GM19372 (cell line): ENCODE data around the gene RHOC.

ENCODE experiments used
- ATAC-seq: cut with Tn5 transposase; IDR thresholded peaks from one replicate; pipeline ENCODE4 v1.9.1; 2021; ENCODE audit warnings: mild to moderate bottlenecking, low read depth, moderate library complexity; ENCODE audit not compliant: unreplicated experiment

Gene RHOC

DNA sequence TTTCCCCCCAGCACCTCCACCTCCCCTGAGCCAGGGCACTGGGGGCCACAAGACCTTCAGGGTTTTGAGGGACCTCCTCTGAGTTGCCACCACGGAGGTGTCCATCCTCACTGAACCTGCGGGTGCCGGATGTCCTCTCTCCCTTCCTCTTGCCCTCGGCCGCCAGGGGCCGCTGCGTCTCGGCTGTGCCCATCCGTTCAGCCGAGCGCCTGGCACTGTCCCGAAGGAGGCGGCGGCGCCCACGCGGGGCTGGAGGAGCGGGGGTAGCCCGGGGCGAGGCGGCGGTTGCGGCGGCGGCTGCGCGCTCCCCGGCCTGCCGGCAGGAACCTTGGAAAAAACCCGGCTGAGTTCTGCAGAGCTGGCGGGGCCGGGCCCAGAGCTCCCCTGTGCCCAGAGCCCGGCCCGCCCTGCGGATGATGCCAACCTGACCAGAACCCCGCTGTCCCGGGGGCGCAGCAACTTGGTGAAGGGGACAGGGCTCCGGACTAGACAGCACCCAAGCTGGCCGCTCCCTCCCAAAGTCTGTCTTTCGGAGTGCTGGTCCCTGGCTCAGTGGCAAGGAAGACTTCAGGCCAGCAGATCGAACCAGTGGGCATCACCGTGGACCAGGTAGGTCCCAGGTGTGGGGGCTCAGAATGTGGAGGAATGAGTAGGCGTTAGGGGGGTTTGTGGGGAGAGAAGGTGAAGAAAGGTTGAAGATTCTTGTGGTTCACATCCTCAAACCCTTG, 11.9 kb upstream of the RHOC start:
- no peak for ATAC-seq

DNA sequence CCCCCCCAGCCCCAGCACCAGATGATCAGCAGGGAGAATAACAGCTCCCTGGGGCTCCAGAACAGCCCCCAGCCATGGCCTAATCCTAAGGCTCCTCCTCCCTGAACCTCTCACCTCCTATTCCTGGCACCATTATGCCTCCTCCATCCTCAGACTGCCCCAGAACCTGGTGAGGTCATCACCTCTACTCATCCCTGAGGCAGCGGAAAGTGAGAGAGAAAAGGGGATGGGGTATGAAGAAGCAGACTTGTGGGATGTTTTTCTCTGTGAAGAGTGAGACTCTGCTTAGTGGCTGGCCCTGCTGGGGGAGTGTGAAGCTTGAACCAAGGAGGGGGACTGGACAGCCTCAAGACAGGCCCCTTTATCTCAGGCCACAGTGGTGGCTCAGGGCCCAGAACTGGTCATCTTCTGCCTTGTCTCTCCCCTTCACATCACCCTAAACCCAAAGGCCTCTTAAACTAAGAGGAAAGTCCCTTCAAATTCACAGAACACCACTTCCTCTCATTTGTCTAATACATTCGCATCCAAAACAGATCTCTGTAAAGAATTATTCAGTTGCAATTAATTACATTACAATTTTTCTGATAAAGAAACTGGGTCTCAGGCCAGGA, 10.4 kb upstream of the RHOC start:
- no peak for ATAC-seq

DNA sequence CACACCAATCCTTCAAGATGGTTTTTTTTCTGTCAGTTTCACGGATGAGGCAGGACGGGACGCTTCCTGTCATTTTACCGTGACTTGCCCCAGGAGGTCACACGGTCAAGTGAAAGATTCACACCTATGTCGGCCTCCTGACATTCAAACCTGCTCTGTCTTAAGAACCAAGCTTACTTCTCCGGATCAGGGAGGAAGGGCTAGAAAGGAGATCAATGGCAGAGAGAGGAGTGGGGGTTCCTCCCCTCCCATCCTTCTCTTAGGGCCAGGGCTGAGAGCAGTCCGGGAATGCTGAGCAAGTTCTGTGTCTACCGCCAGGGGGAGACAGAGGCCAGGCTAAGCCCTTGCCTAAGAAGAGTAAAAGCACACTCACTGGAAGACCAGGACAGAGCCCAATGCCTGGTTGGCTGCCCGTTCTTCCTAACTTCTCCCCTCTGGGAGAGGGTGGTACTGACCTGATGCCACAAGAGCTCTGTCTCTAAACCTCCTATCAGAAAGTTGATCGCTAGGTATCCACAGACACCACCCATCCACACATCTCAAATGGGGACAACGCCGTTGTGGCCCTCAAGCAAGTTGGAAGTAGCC, 9.3 kb upstream of the RHOC start:
- ATAC-seq: no peak

DNA sequence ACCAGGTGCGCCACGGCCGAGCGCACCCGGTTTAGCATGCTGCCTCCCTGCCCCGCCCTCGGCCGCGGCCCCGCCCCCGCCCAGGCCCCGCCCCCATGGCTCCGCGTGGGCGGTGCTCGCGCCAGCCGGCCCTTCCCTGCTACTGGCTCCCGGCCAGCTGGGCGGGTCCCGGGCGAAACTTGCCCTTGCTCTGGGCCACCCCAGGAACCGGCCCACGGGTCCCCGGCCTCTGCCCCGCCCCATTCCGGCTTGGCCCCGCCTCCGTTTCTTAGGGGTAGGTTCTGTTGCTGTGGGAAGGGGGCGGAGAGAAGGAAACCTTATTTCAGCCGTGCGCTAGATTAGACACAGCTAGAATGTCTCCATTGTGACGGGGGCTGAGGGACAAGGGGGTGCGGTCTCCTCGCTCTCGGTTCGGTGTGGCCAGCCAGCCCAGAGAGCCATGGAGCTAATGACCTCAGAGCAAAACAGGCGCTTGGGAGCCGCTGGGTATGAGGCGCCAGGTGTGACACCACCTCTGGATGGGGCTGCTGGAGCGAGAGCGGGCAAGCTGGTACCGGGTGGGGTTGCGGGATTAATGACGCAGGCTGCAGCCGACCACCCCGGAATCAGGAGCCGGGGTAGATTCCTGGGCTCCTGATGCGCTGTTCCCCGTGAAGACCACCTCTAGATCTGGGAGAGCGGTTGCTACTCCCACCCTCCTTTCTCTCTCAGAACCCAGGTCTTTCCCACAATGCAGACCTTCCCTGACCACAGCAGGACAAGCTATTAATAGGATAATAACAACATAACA, 8.5 kb upstream of the RHOC start, which contains the start of gene PPM1J:
Gene PPM1J (minus strand): TSS at position 69 of the 790 bp plus-strand sequence. CDS start 31 bp downstream, at position 38.
- ATAC-seq: peak; percentile 80

DNA sequence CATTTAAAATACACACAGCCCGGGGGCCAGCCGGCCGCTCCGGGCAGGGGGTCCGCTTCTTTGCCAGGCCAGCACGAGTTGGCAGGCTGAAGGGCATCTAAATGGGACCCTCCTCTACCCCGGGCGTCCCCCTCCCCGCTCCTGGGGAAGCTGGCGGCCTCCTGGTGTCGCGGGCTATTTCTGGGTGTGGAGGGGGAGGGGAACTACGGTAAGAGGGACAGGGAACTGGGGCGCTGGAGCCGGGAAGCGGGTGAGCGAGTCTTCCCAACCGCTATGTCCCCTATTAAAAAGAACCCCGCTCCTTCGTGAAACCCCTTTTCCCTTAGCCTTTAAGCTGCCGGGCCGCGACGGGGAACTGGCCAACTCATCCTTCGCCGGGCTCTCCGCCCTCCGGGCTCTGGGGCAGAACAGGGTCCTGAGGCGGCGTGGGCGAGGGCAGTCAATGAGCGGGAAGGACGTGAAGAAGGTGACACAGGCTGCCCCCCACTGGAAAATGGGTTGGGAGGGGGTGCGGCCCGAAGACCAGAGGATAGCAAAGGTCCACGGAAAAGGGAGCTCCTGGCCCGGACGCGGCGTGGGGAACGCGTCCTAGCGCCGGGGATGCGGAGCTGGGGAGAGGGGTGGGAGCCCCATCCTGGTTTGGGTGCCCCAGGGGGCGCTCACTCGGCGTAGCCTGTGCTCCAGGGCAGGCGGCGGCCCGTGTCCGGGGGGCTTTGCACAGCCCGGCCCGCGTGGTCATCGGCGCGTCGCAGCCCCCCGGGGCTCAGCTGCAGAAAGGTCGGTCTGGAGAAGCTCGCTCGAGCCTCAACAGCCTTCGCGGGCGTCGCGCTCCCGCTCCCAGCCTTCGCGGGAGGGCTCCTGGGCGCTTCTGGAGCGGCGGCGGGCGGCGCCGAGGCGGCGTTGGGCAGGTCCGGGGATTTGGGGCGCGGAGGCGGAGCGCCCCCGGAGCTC, 7.7 kb upstream of the RHOC start:
- no peak for ATAC-seq

DNA sequence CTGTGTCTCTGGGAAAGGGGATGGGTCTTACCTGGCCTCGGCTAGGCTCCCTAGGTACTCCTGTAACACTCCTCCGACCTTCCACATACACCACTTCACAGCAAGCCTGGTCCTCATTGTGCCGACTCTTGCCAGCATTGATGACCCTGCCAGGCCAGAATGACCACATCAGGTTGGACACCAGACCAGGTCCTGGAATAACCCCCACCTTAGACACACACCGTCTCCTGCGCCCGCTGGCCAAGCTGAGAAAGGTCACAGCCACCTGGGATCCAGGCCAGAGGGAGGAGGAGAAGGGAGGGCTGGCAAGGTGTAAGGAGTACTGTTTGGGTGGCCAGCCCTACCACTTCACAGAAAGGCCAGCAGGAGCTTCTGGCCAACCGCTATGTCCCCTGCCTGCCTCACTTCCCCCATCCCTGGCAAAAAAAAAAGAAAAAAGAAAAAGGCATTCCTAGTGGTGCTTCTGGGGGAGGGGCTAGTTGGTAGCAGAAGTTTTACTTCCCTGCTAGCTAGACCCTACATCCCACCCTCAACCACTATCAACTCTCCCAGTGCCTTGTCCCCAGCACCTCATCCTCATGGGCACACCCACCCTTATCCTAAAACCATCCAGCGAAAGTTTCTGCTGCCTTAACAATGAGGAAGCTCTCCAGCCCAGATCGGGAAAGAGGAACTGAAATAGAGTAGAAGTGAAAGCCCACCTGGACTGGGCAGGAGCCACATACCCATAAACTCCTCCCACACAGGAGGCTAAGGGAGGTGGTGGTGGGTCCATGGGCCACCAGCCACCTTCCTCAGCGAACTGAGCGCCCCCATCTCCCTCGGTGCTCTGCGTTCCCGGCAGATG, 6.8 kb upstream of the RHOC start:
- ATAC-seq: peak; percentile 19

DNA sequence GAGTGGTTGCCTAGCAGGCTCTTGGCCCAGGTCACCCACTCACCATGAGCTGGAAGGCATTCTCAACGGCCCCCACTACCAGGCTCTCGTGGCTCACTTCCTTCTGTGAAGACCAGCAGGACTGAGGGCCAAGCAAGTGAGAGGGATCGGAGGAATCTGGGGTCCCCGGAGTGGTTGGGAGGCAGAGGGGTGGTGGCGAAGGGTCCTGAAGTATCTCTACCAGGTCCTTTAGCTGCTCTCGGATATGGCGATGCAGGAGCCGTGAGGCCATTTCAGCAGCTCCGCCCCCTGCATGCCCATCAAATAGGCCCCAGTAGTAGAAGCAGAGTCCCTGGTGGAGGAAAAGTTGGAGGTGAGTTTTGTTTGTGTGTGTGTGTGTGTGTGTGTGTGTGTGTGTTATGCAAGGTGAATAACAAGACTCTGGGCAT, 5.8 kb upstream of the RHOC start:
- ATAC-seq: no peak

DNA sequence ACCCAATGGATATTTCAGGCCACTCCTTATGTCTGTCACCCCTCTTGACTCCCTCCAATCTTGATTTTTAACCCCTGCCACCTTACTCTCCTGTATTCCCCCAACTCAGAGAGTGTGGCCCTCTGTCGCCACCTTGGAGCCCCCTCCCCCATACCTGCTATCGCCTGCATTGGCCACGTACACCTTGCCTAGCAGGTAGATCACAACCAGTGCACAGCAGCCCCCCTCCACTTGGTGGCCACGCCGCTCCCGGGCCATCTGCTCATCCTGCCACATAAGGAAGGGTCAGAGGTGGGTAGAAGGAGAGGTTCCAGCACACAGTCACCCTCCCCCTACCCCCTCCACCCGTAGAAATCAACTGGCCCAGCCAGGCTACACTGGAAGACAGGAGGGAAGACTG, 5.3 kb upstream of the RHOC start:
- ATAC-seq: no peak

DNA sequence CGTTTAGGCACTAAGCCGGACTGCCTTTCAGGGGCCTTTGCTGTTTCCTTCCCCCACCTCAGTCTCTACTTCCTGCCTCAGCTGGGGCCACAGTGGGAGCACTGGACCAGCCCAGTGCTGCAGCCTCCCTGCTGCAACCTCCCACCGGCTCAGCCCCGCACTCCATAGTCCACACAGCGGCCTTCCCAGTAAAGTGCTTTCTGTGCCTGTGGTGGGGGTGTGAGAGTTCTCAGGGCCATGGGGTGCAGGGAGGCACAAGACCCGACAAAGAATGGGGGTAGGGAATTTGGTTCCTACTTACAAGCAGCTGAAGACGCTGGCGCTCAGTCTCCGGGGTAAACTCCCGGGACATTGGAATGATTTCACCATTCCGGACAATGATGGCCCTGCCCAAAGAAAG, 4.7 kb upstream of the RHOC start:
- no peak for ATAC-seq

DNA sequence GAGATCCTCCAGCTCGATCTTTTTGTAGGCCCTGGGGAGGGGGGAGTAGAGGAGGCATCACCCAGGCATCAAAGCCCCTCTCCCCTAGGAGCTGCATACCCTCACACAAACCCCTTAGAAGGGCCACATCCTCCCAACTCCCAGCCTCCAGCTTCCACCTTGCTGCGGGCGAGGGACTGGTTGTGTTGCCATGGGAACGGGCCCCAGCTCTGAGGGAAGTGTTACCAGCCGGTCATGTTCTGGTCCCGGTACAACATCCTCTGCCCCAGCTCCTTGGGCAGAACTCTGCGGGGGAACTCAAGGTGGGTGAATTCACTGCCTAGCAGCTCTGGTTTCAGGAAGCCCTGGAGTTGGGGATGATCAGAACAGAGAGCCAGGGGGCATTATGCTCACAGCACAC, 4.1 kb upstream of the RHOC start:
- ATAC-seq: no peak

DNA sequence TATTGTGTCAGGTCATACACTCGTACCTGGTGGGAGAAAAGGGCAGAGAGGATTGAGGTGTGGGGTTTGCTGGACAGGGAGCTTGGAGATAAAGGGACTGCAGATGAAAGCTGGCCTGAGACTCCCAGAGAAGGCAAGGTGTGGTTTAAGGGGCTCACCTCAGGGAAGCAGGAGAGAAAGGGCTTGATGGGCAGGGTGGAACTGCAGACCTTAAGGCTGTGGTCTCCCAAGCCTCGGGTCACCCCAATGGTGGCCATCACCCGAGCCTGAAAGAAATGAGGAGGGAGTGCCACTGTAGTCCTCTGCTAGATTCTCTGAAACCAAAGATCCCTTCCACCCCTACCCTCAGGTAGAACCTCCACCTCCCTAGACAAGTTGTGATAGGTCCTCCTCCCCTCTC, 3.7 kb upstream of the RHOC start:
- ATAC-seq: no peak

DNA sequence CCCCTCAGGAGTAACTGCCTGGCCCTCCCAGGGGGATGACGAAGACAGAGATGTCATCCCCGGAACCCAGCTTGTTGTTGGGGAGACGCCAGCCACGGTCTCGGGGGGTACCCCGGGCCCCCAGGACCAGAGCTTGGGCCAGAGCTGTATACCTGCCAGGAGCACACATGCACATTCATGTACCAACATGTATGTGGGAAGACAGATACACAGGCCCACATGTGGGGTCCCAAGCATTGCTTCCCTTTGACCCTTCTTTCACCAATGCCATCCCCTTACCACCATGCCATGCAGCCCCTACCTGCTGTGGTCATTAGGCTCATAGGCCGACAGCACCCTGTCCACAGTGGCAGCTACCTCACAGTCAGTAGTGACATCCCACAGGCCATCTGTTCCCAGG, 3.2 kb upstream of the RHOC start:
- no peak for ATAC-seq

DNA sequence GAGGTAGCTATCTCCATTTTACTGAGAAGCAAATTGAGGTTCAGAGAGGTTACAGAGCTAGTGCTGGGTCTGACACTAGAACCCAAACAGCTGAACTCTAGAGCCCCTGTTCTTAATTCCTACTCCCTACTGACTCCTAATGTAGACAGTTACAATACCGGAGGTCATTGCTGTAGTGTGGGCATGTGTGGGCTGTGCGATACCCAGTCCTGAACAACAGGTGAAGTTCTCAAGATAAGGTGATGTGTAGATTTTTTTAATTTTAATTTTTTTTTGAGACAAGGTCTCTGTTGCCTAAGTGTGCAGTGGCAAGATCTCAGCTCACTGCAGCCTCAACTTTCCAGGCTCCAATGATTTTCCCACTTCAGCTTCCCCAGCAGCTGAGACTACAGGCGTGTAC, 1.6 kb upstream of the RHOC start:
- no peak for ATAC-seq

DNA sequence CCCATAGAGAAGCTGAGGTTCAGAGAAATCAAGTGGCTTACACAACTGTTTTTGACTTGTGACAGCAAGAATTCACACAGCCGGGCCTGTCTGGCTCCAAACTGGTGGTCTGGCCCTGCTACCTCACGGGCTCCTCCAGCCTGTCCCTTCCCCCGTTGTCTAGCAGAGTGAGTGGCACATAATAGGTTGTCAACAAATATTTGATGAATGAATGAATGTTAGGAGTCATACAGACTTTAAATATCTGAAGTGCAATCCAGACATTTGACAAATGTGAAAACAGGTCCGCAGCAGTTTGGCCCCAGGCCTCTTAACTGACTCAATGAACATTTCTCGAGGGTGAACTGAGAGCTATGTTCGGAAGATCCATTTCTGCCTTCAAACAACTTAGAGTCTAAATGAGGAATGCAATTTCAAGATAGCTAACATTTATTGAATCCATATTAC, 1.1 kb upstream of the RHOC start:
- ATAC-seq: no peak

DNA sequence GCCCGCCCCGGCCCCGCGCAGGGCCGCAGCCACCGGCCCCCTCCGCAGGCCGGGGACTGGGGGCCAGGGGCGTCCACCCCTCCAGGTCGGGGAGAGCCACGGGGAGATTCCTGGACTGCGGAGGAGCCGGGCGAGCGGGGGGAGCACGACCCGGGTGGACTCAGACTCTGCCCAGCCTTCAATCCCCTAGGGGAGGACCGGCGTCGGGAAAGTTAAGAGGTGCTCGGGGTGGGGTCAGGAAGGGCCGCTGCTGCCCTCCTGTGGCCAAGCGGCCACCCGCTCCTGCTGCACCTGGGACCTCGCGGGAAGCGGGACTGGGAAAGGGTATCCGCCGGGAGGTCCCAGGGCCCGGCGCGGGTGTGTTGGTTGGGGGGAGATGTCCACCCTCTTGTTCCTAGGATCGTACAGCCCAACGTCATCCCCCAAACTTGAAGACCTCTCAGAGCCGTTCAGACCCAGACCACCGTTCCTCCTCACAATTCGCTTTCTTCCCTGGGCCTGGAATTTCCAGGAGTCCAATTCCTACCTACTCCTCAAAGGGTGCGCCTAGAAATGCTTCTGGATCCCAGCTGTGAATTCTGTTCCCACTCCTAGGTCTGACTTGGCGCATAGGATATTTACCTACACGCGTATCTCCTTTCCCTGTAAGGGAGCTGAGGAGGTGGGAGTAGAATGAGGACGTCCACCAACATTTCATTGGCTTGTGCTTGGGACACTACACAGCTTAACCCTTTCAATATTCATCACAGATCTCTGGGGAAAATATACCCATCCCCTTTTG, 484 bp upstream of the RHOC start:
- peak; percentile 54 for ATAC-seq

DNA sequence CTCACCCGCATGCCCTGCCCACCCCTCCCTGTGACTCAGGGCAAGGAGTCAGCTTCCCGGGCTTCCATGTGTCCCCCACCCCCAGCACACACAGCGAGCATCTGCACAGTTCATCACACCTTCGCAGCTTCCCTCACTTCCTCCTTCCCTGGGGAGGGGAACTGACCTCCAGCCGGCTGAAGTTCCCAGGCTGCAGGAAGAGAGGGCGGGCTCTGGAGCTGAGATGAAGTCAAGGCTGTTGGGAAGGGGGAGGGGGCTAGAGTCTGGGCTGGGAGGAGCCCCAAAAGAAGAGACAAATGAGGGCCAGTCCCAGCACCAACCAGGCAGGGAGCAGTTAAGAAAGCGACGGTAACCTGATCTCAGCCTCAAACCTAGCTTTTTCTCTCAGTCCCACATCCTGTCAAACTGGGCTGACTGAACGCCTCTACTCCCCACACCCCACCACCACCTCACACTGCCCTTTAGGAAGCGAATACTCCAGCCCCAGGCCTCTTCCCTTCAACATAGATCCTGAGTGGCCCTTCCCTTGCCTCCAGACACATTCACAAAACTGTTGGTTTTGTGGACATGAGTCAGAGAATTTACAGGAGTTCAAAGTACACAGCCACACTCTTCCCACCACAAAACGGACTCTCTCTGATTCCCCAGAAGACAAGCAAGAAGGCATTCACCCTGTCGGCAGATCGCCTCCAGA, 1.8 kb downstream of the RHOC start:
- ATAC-seq: peak; percentile 57

DNA sequence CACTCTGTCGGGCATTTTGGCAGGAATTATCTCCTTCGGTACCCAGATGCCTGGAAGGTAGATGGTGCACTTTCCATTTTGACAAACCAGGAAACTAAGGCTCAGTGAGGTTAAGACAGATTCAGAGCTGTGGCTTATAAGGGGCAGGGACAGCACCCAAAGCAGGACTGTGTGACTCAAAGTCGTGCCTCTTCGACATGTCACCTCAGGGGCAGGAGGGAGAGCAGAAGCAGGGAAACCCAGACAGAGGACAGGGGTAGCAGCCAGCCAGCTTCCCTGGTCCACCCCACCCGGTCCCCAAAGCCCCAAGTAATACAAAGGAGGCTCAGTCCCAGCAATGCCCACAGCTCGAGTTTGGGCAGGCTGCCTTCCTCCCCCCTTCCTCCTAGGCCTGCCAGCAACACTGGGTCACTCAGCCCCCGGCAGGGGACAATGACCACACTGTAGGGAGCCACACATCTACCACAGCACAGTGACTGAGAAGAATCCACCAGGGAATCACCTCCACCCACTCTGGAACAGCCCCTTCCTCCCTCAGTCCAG, 2.5 kb downstream of the RHOC start:
- ATAC-seq: no peak
